Measurements from ENCODE around the gene CYP46A1.

Gene CYP46A1

DNA sequence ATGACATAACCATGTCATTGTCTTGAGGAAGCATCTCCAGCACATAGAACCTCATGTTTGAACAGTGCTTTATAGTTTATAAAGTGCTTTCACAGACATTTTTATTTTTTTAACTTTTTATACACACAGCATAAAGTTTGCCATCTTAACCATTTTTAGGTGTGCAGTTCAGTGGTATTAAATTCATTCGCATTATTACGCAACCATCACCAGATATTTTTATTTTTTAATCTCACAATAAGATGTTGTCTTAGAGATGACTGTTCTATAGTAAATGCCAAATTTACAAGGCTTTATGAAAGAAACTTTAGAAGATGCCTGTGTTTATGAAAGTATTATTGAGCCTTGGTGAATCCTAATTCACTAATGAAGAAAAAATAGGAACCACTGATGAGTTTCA lies 19.9 kb downstream of the CYP46A1 start (continued):
- TF ChIP-seq, protein P1, sequence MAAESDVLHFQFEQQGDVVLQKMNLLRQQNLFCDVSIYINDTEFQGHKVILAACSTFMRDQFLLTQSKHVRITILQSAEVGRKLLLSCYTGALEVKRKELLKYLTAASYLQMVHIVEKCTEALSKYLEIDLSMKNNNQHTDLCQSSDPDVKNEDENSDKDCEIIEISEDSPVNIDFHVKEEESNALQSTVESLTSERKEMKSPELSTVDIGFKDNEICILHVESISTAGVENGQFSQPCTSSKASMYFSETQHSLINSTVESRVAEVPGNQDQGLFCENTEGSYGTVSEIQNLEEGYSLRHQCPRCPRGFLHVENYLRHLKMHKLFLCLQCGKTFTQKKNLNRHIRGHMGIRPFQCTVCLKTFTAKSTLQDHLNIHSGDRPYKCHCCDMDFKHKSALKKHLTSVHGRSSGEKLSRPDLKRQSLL (tag by site-specific recombination; IDR thresholded peaks at IDR 0.05): no peak
- TF ChIP-seq ZBTB1 (tag by site-specific recombination; IDR thresholded peaks at IDR 0.05) (no peak), ZNF10 (tag by site-specific recombination; IDR thresholded peaks at IDR 0.05) (no peak), ZNF585B (tag by site-specific recombination; IDR thresholded peaks at IDR 0.05) (no peak), ZNF133 (tag by site-specific recombination; IDR thresholded peaks at IDR 0.05) (no peak)
- TF ChIP-seq, protein P2, sequence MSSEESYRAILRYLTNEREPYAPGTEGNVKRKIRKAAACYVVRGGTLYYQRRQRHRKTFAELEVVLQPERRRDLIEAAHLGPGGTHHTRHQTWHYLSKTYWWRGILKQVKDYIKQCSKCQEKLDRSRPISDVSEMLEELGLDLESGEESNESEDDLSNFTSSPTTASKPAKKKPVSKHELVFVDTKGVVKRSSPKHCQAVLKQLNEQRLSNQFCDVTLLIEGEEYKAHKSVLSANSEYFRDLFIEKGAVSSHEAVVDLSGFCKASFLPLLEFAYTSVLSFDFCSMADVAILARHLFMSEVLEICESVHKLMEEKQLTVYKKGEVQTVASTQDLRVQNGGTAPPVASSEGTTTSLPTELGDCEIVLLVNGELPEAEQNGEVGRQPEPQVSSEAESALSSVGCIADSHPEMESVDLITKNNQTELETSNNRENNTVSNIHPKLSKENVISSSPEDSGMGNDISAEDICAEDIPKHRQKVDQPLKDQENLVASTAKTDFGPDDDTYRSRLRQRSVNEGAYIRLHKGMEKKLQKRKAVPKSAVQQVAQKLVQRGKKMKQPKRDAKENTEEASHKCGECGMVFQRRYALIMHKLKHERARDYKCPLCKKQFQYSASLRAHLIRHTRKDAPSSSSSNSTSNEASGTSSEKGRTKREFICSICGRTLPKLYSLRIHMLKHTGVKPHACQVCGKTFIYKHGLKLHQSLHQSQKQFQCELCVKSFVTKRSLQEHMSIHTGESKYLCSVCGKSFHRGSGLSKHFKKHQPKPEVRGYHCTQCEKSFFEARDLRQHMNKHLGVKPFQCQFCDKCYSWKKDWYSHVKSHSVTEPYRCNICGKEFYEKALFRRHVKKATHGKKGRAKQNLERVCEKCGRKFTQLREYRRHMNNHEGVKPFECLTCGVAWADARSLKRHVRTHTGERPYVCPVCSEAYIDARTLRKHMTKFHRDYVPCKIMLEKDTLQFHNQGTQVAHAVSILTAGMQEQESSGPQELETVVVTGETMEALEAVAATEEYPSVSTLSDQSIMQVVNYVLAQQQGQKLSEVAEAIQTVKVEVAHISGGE (tag by site-specific recombination; conservative IDR thresholded peaks at IDR 0.05; ENCODE audit: low read depth): no peak

DNA sequence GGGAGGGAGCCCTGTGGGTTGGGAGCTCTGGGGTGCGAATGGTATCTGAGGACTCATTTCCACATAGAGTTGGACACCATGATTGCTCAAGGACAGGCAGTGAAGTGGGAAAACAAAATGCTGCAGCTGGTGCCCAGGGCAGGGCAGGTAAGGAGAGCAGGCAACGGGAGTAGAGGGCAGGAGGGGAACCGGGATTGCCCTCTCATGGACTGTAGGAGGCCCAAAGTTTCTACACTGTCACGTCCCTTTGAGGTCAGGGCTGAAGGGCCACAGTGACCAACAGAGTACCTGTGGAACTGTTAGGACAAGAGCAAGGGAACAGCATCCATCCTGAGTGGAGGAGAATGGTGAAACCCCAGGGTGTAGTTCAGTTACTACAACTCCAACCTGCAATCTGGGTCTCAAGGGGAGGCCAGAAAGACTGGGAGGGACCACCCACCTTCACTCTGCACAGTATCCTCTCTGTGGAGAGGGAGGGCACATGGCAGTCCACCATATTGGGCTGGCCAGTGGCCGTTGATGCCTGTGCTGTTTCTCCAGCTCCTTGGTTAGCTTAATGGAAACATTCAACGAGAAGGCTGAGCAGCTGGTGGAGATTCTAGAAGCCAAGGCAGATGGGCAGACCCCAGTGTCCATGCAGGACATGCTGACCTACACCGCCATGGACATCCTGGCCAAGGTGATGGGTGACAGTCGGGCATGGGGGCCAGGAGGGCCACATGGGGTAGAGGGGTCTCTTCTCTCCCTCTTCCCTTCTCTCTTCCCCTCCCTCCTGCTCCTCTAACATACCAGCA lies 22.2 kb downstream of the CYP46A1 start:
- TF ChIP-seq, protein P3, sequence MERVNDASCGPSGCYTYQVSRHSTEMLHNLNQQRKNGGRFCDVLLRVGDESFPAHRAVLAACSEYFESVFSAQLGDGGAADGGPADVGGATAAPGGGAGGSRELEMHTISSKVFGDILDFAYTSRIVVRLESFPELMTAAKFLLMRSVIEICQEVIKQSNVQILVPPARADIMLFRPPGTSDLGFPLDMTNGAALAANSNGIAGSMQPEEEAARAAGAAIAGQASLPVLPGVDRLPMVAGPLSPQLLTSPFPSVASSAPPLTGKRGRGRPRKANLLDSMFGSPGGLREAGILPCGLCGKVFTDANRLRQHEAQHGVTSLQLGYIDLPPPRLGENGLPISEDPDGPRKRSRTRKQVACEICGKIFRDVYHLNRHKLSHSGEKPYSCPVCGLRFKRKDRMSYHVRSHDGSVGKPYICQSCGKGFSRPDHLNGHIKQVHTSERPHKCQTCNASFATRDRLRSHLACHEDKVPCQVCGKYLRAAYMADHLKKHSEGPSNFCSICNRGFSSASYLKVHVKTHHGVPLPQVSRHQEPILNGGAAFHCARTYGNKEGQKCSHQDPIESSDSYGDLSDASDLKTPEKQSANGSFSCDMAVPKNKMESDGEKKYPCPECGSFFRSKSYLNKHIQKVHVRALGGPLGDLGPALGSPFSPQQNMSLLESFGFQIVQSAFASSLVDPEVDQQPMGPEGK (tag by site-specific recombination; IDR thresholded peaks at IDR 0.05): no peak
- TF ChIP-seq EGR2 (tag by site-specific recombination; IDR thresholded peaks at IDR 0.05; ENCODE audit: low read depth) (no peak), ZNF501 (tag by site-specific recombination; IDR thresholded peaks at IDR 0.05) (no peak), PBX3 (CRISPR knock-in tag; IDR thresholded peaks at IDR 0.05) (no peak), TCF7L2 (IDR thresholded peaks at IDR 0.05; ENCODE audit: borderline replicate concordance, low read depth, low read length) (no peak), ZNF292 (tag by site-specific recombination; IDR thresholded peaks at IDR 0.05; ENCODE audit: borderline replicate concordance, low read depth) (no peak), ZNF248 (tag by site-specific recombination; IDR thresholded peaks at IDR 0.05) (no peak), ZNF133 (tag by site-specific recombination; IDR thresholded peaks at IDR 0.05) (no peak), ZNF433 (tag by site-specific recombination; IDR thresholded peaks at IDR 0.05; ENCODE audit: low read depth) (no peak), ZNF776 (tag by site-specific recombination; IDR thresholded peaks at IDR 0.05; ENCODE audit: borderline replicate concordance) (no peak), ZNF707 (tag by site-specific recombination; IDR thresholded peaks at IDR 0.05) (no peak), GLIS1 (tag by site-specific recombination; IDR thresholded peaks at IDR 0.05) (no peak), ZNF510 (tag by site-specific recombination; IDR thresholded peaks at IDR 0.05; ENCODE audit: insufficient replicate concordance) (no peak)
- POLR2A ChIA-PET: no interaction called here
- no peak overlapping the region for H3K4me3 ChIP-seq (ENCODE audit: low read depth, low read length)
- no peak overlapping the region for H3K27ac ChIP-seq (ENCODE audit: extremely low read depth, low read depth, low read length)
- H3K36me3 ChIP-seq (ENCODE audit: control insufficient read depth in 2 of 2, insufficient read depth in 1 of 2, low read length in 2 of 2): no peaks in the 10 kb centered on the region
- H3K9me3 ChIP-seq (ENCODE audit: control insufficient read depth, insufficient read depth, low read depth, low read length): no peaks in the 10 kb centered on the region; the same call in 1 of the 2 replicates
- H3K4me1 ChIP-seq (ENCODE audit: control insufficient read depth, insufficient read depth, low read length): no peaks in the 10 kb centered on the region
- CTCF ChIA-PET: interaction anchor here (0.6 kb wide), 1 partner anchor 207 kb away, joined by 3 read pairs; no protein-coding TSS in a partner anchor
